HG03378 (cell line): ENCODE results near the gene ARHGEF1.
"Not testable (repeated sequence)": the region's sequence is repeated elsewhere in the genome, so short reads cannot be mapped to it uniquely, and the experiment has no call there.

Source experiments
- ATAC-seq: cut with Tn5 transposase; IDR thresholded peaks from one replicate; pipeline ENCODE4 v1.9.1; 2021; ENCODE audit warnings: mild to moderate bottlenecking, moderate library complexity; ENCODE audit not compliant: unreplicated experiment

ARHGEF1 gene

DNA sequence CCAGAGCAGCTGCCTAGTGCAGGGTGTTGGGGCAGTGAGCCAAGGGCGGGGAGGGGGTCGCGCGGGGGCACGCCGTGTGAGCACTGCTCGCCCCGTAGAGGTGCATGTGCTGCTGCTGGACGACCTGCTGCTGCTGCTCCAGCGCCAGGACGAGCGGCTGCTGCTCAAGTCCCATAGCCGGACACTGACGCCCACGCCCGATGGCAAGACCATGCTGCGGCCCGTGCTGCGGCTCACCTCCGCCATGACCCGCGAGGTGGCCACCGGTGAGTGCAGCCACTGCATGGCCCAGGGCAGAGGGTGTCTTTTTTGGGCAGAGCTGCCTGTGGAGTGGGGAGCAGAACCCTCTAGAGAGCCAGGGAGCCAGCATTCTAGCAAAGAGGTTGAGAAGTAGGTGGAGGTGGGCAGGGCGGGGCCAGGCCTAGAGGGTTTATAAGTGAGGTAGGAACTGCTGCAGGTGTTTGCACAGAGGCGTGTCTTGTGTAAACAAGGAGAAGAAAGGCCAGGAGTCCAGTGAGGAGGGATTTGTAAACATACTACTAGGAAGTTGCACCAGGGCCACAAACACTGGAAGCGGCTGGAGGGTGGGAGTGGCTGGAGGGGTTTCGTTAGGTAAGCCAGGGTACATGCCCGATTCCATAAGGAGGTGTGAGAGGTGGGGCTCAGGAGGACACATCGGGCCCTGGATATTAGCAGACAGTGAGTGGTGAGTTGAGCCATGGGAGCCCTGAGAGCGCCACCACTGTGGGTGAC is 21.3 kb downstream of the ARHGEF1 start:
- ATAC-seq = no peak

DNA sequence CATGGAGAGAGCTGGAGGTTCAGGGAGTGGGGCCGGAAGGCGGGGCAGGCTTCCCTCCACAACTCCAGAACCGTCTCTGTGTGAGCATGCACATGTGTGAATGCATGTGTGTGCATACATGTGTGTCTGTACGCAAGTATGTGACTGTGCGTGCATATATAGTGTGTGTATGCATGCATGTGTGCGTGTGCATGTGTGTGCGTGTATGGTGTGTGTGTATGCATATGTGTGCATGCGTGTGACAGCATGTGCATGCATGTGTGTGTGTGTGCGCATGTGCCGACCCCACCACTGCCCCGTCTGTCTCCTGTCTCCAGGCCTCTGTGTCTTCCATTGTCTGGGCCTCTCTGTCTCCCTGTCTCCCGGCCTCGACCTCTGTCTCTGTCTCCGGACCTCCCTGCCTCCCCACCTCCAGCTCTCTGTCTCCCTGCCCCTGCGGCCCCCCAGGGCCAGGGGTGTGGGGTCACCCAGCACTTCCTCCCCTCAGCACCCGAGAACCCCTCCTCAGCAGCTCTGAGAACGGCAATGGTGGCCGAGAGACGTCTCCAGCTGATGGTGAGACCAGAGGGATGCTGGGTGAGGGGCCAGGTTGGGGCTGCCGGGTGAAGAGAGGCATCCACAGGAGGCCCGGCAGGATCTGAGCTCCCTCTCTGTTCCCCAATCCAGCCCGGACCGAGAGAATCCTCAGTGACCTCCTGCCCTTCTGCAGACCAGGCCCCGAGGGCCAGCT is 22.5 kb downstream of the ARHGEF1 start:
- no peak for ATAC-seq

DNA sequence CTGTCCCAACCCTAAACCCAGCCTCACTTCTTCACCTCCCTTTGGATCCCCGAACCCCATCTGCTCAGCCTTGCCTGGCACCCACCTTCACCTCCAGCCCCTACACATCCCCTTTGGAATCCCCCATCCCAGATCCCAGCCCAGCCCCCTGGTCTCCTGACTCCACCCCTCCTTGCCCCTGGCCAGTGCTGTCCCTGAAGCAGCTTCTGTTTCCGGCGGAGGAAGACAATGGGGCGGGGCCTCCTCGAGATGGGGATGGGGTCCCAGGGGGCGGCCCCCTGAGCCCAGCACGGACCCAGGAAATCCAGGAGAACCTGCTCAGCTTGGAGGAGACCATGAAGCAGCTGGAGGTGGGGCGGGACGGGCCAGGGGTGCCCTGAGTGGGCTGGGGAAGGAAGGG is 23.3 kb downstream of the ARHGEF1 start:
- ATAC-seq = no peak

DNA sequence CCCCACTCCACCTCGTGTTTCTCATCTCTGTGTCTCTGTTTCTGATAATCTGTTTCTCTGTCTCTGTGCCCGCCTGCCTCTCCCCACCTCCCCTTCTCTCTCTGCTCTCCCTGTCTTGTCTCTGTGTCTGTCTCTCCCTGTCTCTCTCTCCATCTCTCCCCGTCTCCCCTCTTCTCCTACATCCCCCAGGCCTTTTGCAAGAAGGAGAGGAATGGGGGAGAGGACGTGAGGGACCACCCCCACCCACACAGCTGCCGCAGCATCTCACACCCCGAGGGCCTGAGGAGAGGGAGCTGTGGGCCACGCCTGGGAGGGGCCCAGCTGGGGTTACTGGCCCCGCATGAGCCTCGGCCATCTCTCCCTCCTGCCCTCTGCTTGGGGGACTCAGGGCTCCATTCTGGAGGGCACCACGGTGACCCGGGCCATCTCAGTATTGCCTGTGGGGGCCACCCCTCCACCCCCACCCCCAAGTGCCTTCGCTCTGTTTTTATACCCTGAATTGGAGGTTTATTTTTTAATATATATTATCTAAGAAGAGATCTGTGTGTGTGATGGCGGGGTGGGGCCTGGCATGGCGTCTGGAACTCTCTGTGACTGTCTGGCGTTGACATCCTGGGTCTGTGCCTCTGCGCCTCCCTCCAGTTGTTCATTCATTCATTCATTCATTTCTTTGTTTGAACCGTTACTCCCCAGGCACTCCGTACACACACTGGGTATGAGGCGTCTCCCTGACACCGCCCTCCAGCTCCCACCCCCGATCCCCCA is 24.1 kb downstream of the ARHGEF1 start:
- ATAC-seq = no peak

DNA sequence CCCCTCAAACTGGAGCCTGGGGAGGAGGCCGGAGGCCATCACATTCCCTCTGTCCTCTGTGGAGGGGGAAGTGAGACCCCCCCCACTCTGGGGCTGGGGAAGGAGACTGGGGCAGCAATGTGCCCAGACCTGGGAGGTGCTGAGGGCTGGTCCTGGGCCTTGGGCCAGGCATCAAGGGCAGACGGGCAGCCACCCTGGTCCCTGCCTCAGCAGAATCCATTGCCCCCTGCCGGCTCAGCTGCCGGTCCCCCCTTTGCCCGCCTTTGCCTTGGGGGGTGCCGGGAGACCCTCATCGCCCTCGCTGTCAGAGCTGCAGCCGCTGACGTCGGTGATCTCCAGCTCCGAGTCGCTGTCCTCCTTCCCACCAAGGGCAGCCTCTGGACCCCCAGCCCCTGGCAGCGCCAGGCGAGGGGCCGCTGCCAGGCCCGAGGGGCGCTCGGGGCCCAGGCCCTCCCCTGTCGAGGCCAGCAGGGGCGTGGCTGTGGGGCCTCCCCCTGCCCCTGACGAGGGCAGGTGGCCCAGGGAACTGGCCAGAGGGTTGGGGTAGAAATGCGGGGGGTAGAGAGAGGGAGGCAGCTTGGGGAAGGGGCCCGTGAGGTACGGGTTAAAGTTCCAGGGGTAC is 25.1 kb downstream of the ARHGEF1 start:
- ATAC-seq = no peak

DNA sequence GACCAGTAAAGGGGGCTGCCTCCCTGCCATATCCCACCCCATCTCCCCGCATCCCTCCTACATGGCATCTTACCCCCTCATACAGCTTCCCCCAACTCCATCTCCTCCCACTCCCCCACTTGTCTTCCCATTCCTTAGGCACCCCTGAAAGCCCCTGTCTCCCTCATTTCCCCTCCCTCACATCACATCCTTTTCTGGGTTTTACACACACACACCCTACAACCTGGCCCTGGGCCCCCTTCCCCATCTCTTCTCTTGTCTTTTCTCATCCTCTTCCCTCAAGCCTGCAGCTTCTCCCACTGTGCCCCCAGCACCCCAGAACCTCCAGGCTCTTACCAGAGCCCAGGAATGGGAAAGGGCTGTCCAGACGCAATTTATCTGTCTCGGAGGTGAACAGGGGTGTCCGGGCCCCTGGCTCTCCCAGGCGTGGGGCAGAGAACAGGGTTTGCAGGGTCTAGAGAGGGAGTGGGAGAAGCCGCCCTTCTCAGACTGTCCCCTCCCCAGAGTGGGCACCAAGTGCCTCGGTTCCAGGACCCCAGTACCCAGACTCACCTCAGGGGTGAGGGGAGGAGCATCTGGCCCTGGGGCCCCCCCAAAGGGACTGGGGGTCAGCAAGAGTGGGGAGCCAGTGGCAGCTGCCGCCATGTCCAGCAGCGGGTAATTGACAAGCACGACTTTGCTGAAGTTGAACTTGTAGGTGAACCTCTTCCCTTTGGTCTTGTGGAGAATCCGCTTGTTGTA is 25.9 kb downstream of the ARHGEF1 start:
- ATAC-seq = no peak

DNA sequence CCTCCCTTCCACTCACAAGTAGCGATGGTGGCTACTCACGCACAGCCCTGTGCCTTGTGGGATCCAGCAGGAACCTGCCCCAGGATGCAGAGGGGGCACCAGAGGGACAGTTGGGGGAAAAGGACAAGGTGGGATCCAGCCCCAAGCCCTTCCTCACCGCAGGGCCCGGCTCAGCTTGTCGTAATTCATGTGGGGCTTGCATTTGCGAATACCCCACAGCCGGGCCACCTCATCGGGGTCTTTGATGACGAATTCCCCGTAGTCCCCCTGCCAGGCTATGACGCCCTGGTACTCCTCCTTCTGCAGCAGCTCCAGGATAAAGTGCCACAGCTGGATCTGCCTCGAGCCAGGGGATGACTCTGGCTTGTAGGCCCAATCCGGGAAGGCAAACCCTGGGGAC is 26.7 kb downstream of the ARHGEF1 start:
- no peak for ATAC-seq

DNA sequence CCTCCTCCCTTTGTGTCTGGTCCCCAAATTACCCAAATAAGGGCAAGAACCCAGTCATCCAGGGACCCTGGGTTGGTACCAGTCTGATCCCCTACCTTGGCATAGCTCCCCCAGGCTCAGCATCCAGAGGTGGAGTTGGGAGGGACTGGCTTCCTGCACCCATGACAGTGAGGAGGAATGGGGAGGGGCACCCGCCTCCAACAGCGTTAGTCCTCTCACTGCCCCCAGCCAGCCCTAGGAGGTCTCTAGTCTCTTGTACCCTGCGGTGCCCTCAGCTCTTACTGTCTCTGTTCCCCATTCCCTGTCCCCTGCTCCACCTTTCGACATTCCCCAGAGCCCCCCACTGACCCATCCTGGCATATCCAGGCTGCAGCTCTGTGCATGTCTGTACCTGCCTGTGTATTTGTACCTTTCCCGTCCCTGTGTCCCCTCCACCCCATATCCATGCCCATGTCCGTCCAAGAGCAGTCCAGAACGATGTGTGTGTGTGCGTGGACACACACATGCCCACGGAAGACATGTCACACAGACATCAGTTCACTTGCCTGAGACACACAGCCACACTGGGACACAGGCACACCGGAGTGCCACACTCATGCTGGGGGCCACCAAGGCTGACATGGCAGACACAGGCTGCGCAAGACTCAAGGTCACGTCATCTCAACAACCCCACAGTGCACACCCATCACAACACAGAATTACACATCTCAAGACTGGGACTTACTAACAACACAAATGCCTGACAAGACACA is 27.4 kb downstream of the ARHGEF1 start:
- no peak for ATAC-seq

DNA sequence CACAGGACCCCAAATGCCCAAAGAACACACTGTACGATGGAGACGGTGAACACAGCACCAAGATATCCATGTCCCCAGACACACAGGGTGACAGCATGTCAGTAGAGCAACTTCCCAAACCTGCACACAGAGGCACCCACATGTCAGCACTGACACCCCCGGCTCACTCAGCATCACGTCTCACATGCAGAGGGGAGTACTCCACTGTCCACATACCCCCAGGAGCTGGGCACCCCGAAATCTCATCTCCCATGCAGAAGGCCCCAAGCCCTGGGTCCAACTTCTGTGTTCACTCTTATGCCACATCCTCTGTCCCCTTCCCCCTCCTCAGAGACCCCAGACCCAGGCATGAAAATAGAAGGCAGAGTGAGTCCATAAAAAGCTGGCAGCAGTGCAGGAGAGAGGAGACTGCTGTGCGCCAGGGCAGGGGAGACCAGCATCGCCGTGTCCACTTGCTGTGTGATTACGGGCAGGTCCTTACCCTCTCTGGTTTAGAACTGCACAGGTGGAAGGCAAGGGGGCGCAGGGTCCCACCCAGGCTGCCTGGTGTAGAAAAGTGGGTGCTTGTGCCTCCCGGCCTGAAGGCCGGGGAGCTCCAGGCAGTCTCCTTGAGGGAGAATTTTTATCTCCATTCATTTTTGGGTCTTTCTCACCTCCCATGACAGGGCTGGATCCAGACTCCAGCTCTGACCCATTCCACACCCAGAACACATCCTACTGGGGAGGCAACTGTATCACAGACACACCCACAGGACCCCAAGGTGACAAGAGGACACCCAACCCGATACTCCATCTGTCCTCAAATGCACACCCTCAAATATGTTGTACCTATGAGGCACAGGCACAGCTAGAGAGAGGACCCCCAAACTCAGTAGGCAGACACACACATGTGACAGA is 28.3 kb downstream of the ARHGEF1 start:
- no peak for ATAC-seq

DNA sequence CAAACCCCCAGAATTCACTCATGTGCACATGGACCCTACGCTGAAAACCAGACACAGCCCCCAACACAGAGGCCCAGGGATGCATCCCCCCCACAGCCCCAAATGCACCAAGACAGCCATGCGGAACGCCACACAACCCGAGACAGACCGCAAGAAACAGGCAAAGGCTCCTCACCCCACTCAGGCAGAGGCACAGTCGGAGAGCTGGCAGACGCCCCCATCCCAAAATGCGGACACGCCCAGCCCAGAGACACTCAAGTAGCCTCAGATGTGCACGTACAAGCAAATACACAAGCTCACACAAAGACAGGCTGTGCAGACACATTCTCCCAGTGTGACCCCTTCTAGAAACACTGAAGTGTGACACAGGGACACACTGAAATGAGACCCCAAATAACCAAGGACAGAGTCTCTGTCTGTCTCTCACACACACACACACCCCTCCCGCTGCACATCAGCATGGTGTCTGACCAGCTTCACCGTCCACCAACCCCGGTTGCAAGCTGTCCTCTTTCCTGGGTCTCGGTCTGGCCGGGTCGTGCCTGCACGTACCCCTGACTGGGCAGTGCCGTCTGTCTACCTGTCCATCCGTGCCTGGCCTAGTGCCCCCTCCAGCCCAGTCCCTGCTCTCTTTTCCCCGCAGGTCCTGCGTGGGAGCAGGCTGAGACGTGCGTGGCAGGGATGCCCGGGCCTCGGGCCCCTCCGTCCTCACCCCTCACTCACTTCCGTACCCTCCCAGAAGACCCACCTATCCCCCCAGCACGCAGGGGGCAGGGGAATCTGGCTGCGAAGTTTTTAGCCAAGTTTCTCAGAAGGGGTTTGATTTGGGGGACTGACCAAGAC is 29.1 kb downstream of the ARHGEF1 start:
- ATAC-seq = no peak

DNA sequence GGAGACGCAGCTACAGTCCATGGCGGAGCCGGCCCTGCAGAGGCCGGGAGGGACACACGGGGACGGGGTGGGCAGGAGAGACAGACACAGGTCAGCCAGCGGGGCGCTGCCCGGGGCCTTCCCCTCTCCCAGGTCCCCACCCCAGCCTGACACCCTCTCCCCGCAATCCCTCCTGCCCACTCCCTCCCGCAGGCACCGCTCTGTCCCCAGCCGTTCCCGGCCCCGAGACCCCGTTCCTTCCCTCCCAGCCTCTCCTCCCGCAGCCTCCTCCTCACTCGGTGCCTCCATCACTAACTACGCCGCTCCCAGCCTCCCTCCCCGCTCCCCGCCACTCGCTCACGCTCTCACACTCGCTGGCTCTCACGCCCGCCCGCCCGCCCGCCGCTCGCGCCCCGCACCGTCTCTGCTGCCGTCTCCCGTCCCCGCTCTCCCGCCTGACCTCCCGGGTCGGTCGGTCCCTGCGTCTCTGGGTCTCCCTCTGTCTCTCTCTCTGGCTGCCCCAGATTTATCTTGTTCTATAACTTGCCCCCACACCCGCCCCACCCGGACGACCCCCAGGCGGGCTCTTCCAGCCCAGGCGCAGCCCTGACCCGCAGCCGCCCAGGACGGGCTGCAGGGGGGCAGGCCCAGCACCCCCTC is 30.0 kb downstream of the ARHGEF1 start:
- no peak for ATAC-seq

DNA sequence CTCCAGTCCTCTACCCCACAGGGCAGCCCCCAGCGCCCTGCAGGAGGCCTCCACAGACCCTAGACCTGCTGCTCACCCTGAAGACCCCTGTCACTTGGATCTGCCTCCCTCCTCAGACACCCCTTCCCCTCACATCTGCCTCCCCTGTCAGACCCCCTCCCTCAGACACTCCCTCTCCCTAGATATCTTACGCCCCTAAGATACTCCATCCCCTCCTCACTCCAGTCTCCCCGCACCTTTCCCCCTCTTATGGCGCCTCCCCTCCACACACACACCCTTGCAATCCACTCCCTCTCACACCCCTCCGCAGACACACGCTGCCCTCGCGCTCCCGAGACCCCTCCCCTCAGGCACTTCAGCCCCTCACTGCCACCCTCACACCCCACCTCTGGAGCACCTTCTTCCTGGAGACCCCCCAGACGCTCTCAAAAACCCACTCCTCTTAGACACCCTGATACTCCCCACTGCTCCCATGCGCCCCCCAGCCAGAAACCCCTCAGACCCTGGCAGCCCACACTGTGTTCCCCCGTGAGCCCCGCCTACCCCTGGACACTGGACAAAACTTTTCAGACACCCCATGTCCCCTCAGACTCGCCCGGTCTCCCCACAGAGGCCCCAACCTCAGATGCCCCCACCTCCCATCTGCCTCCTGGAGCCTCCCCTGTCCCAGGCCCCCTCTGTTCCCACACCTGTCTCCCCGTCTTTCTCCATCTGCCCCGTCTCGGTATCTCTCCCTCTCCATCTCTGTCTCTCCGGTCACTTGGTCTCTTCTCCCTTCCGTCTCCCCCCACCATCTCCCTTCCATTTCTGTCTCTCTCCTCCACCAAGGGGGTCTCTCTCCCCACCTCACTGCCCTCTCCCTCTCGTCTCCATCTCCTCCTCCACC is 30.8 kb downstream of the ARHGEF1 start:
- no peak for ATAC-seq

DNA sequence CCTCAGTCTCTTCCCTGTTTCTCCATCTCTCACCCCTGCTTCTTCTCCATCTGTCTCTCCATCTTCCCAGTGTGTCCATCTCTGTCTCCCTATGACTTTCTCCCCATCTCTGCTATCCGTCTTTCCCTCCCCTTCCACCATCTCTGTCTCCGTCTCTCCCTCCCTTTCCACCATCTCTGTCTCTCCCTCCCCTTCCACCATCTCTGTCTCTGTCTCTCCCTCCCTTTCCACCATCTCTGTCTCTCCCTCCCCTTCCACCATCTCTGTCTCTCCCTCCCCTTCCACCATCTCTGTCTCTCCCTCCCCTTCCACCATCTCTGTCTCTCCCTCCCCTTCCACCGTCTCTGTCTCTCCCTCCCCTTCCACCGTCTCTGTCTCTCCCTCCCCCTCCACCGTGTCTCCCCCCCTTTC is 31.4 kb downstream of the ARHGEF1 start:
- not testable (repeated sequence) for ATAC-seq

DNA sequence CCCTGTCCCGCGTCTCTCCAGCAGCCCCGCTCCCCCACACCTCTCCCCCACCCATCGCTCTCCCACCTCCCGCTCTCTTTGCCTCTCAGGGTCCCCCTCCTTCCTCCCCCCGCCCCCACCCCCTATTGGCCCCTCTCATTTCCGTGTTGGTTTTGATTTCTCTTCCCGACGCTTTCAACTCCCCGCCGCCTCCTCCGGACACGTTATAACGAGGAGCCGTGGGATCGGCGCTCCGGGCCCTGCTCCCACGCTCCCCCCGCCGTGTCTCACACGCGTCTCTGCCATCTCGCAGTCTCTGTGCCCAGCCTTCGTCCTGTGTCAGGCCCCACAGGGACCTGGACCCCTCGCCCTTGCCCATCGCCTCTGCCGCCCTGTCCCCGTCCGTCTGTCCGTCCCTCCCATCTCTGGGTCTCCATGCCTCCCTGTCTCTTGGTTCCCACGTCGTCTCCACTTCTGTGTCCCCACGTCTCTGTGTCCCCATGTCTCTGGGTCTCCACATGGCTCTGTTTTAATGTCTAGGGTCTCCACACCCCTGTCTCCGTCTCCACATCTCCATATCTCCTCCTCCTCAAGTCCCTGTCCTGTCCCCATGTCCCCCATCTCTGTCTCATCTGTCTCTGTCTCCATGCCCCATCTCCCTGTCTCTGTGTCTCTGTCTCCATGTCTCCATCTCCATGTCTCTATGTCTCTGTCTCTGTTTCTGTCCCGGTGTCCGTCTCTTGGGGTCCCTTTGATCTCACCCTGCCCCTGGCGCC is 32.2 kb downstream of the ARHGEF1 start:
- no peak for ATAC-seq

DNA sequence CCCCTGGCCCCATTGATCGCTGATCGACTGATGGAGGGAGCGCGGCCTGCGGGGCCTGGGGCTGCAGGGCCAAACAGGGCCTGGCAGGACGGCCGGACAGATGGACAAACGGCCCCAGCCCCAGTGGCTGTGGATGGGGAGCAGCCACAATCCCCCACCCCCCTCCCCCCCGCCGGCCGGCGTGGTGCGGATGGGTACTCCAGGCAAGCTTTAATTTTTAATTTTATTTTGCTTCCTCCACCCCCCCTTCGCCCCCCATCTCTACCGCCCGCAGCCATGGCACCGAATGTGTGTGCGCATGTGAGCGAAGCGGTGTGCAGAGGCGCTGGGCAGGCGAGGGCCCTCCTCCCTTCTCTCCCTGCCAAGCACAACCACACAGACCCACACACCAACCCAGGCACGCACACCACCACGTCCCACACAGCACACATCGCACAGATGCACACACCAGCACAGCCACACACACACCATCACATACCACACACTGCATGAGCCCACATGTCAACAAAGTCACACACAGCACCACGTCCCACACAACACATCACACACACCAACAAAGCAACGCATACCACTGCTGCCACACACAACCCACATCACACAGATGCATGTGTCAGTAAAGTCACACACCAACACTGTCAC is 32.9 kb downstream of the ARHGEF1 start:
- no peak for ATAC-seq
